Karpas-422 (cell line): ENCODE results near the gene CTNNA1. TPM values are rescaled to one million over a fixed set of nuclear protein-coding genes. Genes with fewer than 3 reads are reported as not detected.

Experiments used
- DNase-seq: peaks from one replicate; pipeline ENCODE4 v3.0.0-alpha.2; 2015
- H2AFZ ChIP-seq: fragments of 200-600 bp; sonication (generic); 2 replicates; pipeline ENCODE4 v1.6.1; 2014; ENCODE audit warnings: antibody characterized with exemption, low read length, mixed read lengths
- H3K27ac ChIP-seq: fragments of 200-600 bp; sonication (generic); 2 replicates; pipeline ENCODE4 v1.5.1; 2014; ENCODE audit warnings: mild to moderate bottlenecking, low read length, moderate library complexity
- H3K27me3 ChIP-seq: fragments of 200-600 bp; sonication (generic); 2 replicates; pipeline ENCODE4 v1.6.1; 2014; ENCODE audit warnings: low read length, mixed read lengths
- H3K36me3 ChIP-seq: fragments of 200-600 bp; sonication (generic); 2 replicates; pipeline ENCODE4 v1.6.1; 2014; ENCODE audit warnings: low read length, mixed read lengths; ENCODE audit not compliant: insufficient read depth
- H3K4me1 ChIP-seq: fragments of 200-600 bp; sonication (generic); 2 replicates; pipeline ENCODE4 v1.6.1; 2014; ENCODE audit warnings: mild to moderate bottlenecking, low read length, mixed read lengths
- H3K4me2 ChIP-seq: fragments of 200-600 bp; sonication (generic); 2 replicates; pipeline ENCODE4 v1.6.1; 2014; ENCODE audit warnings: low read length, low read depth, mild to moderate bottlenecking; ENCODE audit not compliant: poor library complexity, severe bottlenecking
- H3K4me3 ChIP-seq: fragments of 200-600 bp; sonication (generic); 2 replicates; pipeline ENCODE4 v1.5.1; 2014; ENCODE audit warnings: mild to moderate bottlenecking, antibody characterized with exemption, low read length, mixed read lengths
- H3K79me2 ChIP-seq: fragments of 200-600 bp; sonication (generic); 2 replicates; pipeline ENCODE4 v1.6.1; 2014; ENCODE audit warnings: mild to moderate bottlenecking, low read length, mixed read lengths
- H3K9ac ChIP-seq: fragments of 200-600 bp; sonication (generic); 2 replicates; pipeline ENCODE4 v1.6.0; 2014; ENCODE audit warnings: low read length
- H3K9me2 ChIP-seq: fragments of 200-600 bp; sonication (generic), shearing (Covaris generic); replicated peaks from 2 replicates; pipeline ENCODE4 v1.6.0; 2014; ENCODE audit warnings: mild to moderate bottlenecking, low read length, moderate library complexity; ENCODE audit not compliant: insufficient read depth
- H3K9me3 ChIP-seq: fragments of 300-700, 200-600 bp; sonication (generic); 2 replicates; pipeline ENCODE4 v1.6.1; 2014; ENCODE audit warnings: low read length, mixed read lengths
- H4K20me1 ChIP-seq: fragments of 200-600 bp; sonication (generic); 2 replicates; pipeline ENCODE4 v1.6.1; 2014; ENCODE audit warnings: mild to moderate bottlenecking, antibody characterized with exemption, low read length, low read depth; ENCODE audit not compliant: insufficient read depth
- total RNA-seq: library from RNA; depleted of rRNA; stranded (reverse); fragments of >200 nt; shearing (Covaris generic); gene quantifications from 2 replicates; pipeline ENCODE4 v1.2.3, GENCODE V29; 2014; ENCODE audit warnings: low replicate concordance

CTNNA1 gene
- total RNA-seq, 1 experiment from 2014 or later, result 13.2 TPM

- no peaks in the 10 kb centered on the region for H3K9me2 ChIP-seq
- H3K27ac ChIP-seq, result no peak overlapping the region
- no peaks in the 10 kb centered on the region for H3K9me3 ChIP-seq
- no peaks in the 10 kb centered on the region for H3K27me3 ChIP-seq
- 0 out of 2 replicates have a peak, but pooled peaks cover 5% of the 10 kb centered on the region for H4K20me1 ChIP-seq
- H3K36me3 ChIP-seq, result no peaks in the 10 kb centered on the region
- H3K9ac ChIP-seq, result no peak overlapping the region
- no peak overlapping the region for H3K4me3 ChIP-seq
- no peak overlapping the region for H3K4me2 ChIP-seq
- no peaks in the 10 kb centered on the region for H3K4me1 ChIP-seq
- H2AFZ ChIP-seq, result no peak overlapping the region
- no peak for DNase-seq
- H3K79me2 ChIP-seq, result no peaks in the 10 kb centered on the region
These were observed 122.7 kb downstream of the CTNNA1 start for GRCh38 chr5:138875946-138876345.

- Histone ChIP-seq H3K4me3 (no peak overlapping the region), H3K79me2 (no peaks in the 10 kb centered on the region), H3K27me3 (no peaks in the 10 kb centered on the region), H3K9me3 (no peaks in the 10 kb centered on the region), H3K9ac (no peak overlapping the region), H3K4me2 (no peak overlapping the region), H3K9me2 (no peaks in the 10 kb centered on the region), H3K4me1 (no peaks in the 10 kb centered on the region), H4K20me1 (0 out of 2 replicates have a peak, but pooled peaks cover 5% of the 10 kb centered on the region), H3K36me3 (no peaks in the 10 kb centered on the region), H3K27ac (no peak overlapping the region), H2AFZ (no peak overlapping the region)
- no peak for DNase-seq
These were observed 123.6 kb downstream of the CTNNA1 start for GRCh38 chr5:138876811-138877210.

GRCh38 chr5:138878437-138879235 lies 125.4 kb downstream of the CTNNA1 start:
- H3K9ac ChIP-seq, result no peak overlapping the region
- no peak overlapping the region for H3K4me3 ChIP-seq
- no peaks in the 10 kb centered on the region for H3K9me3 ChIP-seq
- no peaks in the 10 kb centered on the region for H3K4me1 ChIP-seq
- 0 out of 2 replicates have a peak, but pooled peaks cover 5% of the 10 kb centered on the region for H4K20me1 ChIP-seq
- DNase-seq, result no peak
- no peak overlapping the region for H3K4me2 ChIP-seq
- H3K36me3 ChIP-seq, result no peaks in the 10 kb centered on the region
- no peaks in the 10 kb centered on the region for H3K79me2 ChIP-seq
- no peak overlapping the region for H3K27ac ChIP-seq
- H2AFZ ChIP-seq, result no peak overlapping the region
- no peaks in the 10 kb centered on the region for H3K9me2 ChIP-seq
- no peaks in the 10 kb centered on the region for H3K27me3 ChIP-seq

GRCh38 chr5:138883211-138883610 lies 130.0 kb downstream of the CTNNA1 start:
- Histone ChIP-seq H3K27me3 (no peaks in the 10 kb centered on the region), H4K20me1 (0 out of 2 replicates have a peak, but pooled peaks cover 8% of the 10 kb centered on the region), H3K27ac (no peak overlapping the region), H3K9ac (no peak overlapping the region), H3K9me3 (no peaks in the 10 kb centered on the region), H3K4me2 (no peak overlapping the region), H3K79me2 (no peaks in the 10 kb centered on the region), H3K4me1 (no peaks in the 10 kb centered on the region), H3K4me3 (no peak overlapping the region), H2AFZ (no peak overlapping the region), H3K36me3 (no peaks in the 10 kb centered on the region), H3K9me2 (no peaks in the 10 kb centered on the region)
- no peak for DNase-seq

GRCh38 chr5:138884094-138884493 lies 130.9 kb downstream of the CTNNA1 start:
- H3K27ac ChIP-seq, result no peak overlapping the region
- no peak overlapping the region for H2AFZ ChIP-seq
- no peak for DNase-seq
- H4K20me1 ChIP-seq, result 0 out of 2 replicates have a peak, but pooled peaks cover 4% of the 10 kb centered on the region
- H3K4me2 ChIP-seq, result no peak overlapping the region
- no peaks in the 10 kb centered on the region for H3K9me2 ChIP-seq
- no peak overlapping the region for H3K4me3 ChIP-seq
- H3K27me3 ChIP-seq, result no peaks in the 10 kb centered on the region
- no peaks in the 10 kb centered on the region for H3K9me3 ChIP-seq
- H3K9ac ChIP-seq, result no peak overlapping the region
- H3K4me1 ChIP-seq, result no peaks in the 10 kb centered on the region
- H3K79me2 ChIP-seq, result no peaks in the 10 kb centered on the region
- no peaks in the 10 kb centered on the region for H3K36me3 ChIP-seq

GRCh38 chr5:138884554-138884953 lies 131.3 kb downstream of the CTNNA1 start:
- H3K27ac ChIP-seq, result no peak overlapping the region
- H3K9me3 ChIP-seq, result no peaks in the 10 kb centered on the region
- H3K4me1 ChIP-seq, result no peaks in the 10 kb centered on the region
- H3K79me2 ChIP-seq, result no peaks in the 10 kb centered on the region
- 0 out of 2 replicates have a peak, but pooled peaks cover 4% of the 10 kb centered on the region for H4K20me1 ChIP-seq
- H3K4me3 ChIP-seq, result no peak overlapping the region
- H2AFZ ChIP-seq, result no peak overlapping the region
- H3K4me2 ChIP-seq, result no peak overlapping the region
- DNase-seq, result no peak
- H3K9ac ChIP-seq, result no peak overlapping the region
- no peaks in the 10 kb centered on the region for H3K36me3 ChIP-seq
- H3K9me2 ChIP-seq, result no peaks in the 10 kb centered on the region
- H3K27me3 ChIP-seq, result no peaks in the 10 kb centered on the region

- Histone ChIP-seq H3K4me2 (no peak overlapping the region), H3K4me1 (no peaks in the 10 kb centered on the region), H3K4me3 (no peak overlapping the region), H3K9me3 (no peaks in the 10 kb centered on the region; the same call in 1 of the 2 replicates), H3K27me3 (no peaks in the 10 kb centered on the region), H3K79me2 (no peaks in the 10 kb centered on the region), H4K20me1 (0 out of 2 replicates have a peak, but pooled peaks cover 4% of the 10 kb centered on the region), H3K9me2 (no peaks in the 10 kb centered on the region), H3K9ac (no peak overlapping the region), H3K36me3 (no peaks in the 10 kb centered on the region), H3K27ac (no peak overlapping the region), H2AFZ (no peak overlapping the region)
- DNase-seq, result no peak
These were observed 136.8 kb downstream of the CTNNA1 start for GRCh38 chr5:138889994-138890393.

GRCh38 chr5:138890644-138891043 lies 137.4 kb downstream of the CTNNA1 start:
- H2AFZ ChIP-seq, result no peak overlapping the region
- H4K20me1 ChIP-seq, result 0 out of 2 replicates have a peak, but pooled peaks cover 4% of the 10 kb centered on the region
- no peak for DNase-seq
- no peak overlapping the region for H3K4me3 ChIP-seq
- no peaks in the 10 kb centered on the region for H3K79me2 ChIP-seq
- no peaks in the 10 kb centered on the region for H3K27me3 ChIP-seq
- H3K36me3 ChIP-seq, result no peaks in the 10 kb centered on the region
- no peaks in the 10 kb centered on the region for H3K4me1 ChIP-seq
- no peak overlapping the region for H3K4me2 ChIP-seq
- no peak overlapping the region for H3K27ac ChIP-seq
- no peaks in the 10 kb centered on the region for H3K9me2 ChIP-seq
- H3K9ac ChIP-seq, result no peak overlapping the region
- H3K9me3 ChIP-seq, result no peaks in the 10 kb centered on the region; the same call in 1 of the 2 replicates
